Measurements from ENCODE around the gene PAQR4. TPM values are rescaled to one million over a fixed set of nuclear protein-coding genes. Genes with fewer than 3 reads are reported as not detected.

PAQR4 gene
- total RNA-seq, 1 donor from 2014 or later: 11.8 TPM

DNA sequence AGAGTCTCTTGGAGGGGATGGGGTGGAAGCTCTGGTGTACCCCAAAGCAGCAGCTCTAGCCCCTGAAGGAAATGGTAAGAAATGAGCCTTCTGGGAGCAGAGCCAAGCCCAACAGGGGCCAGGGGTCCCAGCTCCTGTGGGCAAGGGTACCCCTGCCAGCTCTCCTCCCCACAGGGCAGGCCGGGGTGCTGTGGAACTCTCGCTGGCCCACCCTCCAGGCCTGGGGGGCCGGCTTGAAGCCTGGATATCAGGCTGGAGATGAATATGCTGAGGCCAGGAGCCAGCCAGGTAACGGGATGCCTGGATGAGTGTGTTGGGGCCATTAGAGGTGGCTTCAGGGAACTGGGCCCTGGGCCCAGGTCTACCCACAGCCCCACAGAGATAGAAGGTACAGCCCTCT is 31.4 kb downstream of the PAQR4 start:
- no peak for DNase-seq (ENCODE audit: low spot score)
- H3K4me3 Mint-ChIP-seq (ENCODE audit: unreplicated experiment): no peak overlapping the region
- no peaks in the 10 kb centered on the region for H3K36me3 Mint-ChIP-seq (ENCODE audit: low read depth, unreplicated experiment)
- TF ChIP-seq, protein P1, sequence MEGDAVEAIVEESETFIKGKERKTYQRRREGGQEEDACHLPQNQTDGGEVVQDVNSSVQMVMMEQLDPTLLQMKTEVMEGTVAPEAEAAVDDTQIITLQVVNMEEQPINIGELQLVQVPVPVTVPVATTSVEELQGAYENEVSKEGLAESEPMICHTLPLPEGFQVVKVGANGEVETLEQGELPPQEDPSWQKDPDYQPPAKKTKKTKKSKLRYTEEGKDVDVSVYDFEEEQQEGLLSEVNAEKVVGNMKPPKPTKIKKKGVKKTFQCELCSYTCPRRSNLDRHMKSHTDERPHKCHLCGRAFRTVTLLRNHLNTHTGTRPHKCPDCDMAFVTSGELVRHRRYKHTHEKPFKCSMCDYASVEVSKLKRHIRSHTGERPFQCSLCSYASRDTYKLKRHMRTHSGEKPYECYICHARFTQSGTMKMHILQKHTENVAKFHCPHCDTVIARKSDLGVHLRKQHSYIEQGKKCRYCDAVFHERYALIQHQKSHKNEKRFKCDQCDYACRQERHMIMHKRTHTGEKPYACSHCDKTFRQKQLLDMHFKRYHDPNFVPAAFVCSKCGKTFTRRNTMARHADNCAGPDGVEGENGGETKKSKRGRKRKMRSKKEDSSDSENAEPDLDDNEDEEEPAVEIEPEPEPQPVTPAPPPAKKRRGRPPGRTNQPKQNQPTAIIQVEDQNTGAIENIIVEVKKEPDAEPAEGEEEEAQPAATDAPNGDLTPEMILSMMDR (IDR thresholded peaks at IDR 0.05; ENCODE audit: unreplicated experiment): no peak
- no peaks in the 10 kb centered on the region for H3K9me3 Mint-ChIP-seq (ENCODE audit: unreplicated experiment)
- peaks cover 9% of the 10 kb centered on the region for H3K27me3 Mint-ChIP-seq (ENCODE audit: unreplicated experiment)
- H3K27ac Mint-ChIP-seq (ENCODE audit: unreplicated experiment): no peak overlapping the region
- H3K4me1 Mint-ChIP-seq (ENCODE audit: unreplicated experiment): no peaks in the 10 kb centered on the region

DNA sequence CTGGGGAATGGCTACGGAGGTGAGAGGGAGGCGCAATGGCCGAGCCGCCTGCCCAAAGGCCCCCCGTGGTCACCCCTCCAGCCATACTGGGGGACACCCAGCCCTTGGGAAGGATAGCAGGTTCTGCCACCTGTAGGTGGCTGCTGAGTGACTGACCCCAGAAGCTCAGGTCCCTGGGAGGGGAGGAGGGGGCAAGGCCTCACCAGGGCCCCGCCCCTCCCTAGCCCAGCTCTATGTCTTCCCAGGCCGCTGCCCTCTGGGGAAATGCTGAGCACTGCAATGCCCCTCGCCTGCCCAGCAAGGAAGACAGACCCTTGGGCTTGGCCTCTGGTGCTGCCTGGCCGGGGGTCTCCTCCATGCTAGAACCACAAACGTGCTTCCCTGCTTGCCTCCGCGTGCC is 32.2 kb downstream of the PAQR4 start:
- H3K4me1 Mint-ChIP-seq (ENCODE audit: unreplicated experiment): no peaks in the 10 kb centered on the region

GRCh38 chr16:3003582-3004270 is 34.6 kb downstream of the PAQR4 start:
- peaks cover 22% of the 10 kb centered on the region for H3K4me1 Mint-ChIP-seq (ENCODE audit: unreplicated experiment)
- H3K27me3 Mint-ChIP-seq (ENCODE audit: unreplicated experiment): peaks cover 9% of the 10 kb centered on the region
- H3K36me3 Mint-ChIP-seq (ENCODE audit: low read depth, unreplicated experiment): no peaks in the 10 kb centered on the region
- DNase-seq (ENCODE audit: low spot score): peak; percentile 95
- H3K9me3 Mint-ChIP-seq (ENCODE audit: unreplicated experiment): no peaks in the 10 kb centered on the region
- no peak overlapping the region for H3K4me3 Mint-ChIP-seq (ENCODE audit: unreplicated experiment)
- TF ChIP-seq, protein P1 (IDR thresholded peaks at IDR 0.05; ENCODE audit: unreplicated experiment): peak; percentile 14
- H3K27ac Mint-ChIP-seq (ENCODE audit: unreplicated experiment): no peak overlapping the region

More for the DNA sequence above, 32.2 kb downstream of the PAQR4 start:
- H3K27me3 Mint-ChIP-seq (ENCODE audit: unreplicated experiment): peaks cover 9% of the 10 kb centered on the region
- H3K27ac Mint-ChIP-seq (ENCODE audit: unreplicated experiment): no peak overlapping the region
- no peaks in the 10 kb centered on the region for H3K9me3 Mint-ChIP-seq (ENCODE audit: unreplicated experiment)
- no peak for DNase-seq (ENCODE audit: low spot score)
- H3K36me3 Mint-ChIP-seq (ENCODE audit: low read depth, unreplicated experiment): no peaks in the 10 kb centered on the region
- TF ChIP-seq, protein P1 (IDR thresholded peaks at IDR 0.05; ENCODE audit: unreplicated experiment): no peak
- H3K4me3 Mint-ChIP-seq (ENCODE audit: unreplicated experiment): no peak overlapping the region

- Mint-ChIP-seq H3K9me3 (ENCODE audit: unreplicated experiment) (no peaks in the 10 kb centered on the region), H3K36me3 (ENCODE audit: low read depth, unreplicated experiment) (no peaks in the 10 kb centered on the region), H3K4me3 (ENCODE audit: unreplicated experiment) (no peak overlapping the region), H3K27ac (ENCODE audit: unreplicated experiment) (no peak overlapping the region), H3K4me1 (ENCODE audit: unreplicated experiment) (peaks cover 24% of the 10 kb centered on the region), H3K27me3 (ENCODE audit: unreplicated experiment) (peaks cover 8% of the 10 kb centered on the region)
- no peak for DNase-seq (ENCODE audit: low spot score)
- TF ChIP-seq, protein P1 (IDR thresholded peaks at IDR 0.05; ENCODE audit: unreplicated experiment): no peak
These were observed 35.2 kb downstream of the PAQR4 start for GRCh38 chr16:3004319-3004718.

DNA sequence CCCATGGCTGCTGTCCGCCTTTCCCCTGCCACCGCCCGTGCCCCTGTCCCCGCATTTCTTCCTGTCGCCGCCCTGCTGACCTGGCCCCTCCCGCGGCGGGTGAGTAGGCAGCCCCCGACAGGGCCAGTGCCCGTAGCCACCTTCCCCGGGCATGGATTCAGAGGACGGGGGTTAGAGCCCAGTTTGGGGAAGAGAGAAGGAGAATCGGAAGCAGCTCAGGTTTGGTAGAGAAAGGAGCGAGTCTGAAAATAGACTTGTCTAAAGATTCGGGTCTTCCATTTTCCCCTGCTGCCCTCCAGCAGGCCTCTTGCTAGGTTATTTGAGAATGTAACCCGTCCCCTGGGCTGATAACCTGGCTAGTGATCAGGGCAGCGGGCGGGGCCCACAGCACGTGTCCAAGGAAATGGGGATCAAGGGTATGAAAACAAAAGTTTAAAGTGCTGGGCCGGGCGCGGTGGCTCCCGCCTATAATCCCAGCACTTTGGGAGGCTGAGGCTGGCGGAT is 35.7 kb downstream of the PAQR4 start:
- H3K27me3 Mint-ChIP-seq (ENCODE audit: unreplicated experiment): peaks cover 8% of the 10 kb centered on the region
- no peak overlapping the region for H3K27ac Mint-ChIP-seq (ENCODE audit: unreplicated experiment)
- H3K36me3 Mint-ChIP-seq (ENCODE audit: low read depth, unreplicated experiment): no peaks in the 10 kb centered on the region
- H3K9me3 Mint-ChIP-seq (ENCODE audit: unreplicated experiment): no peaks in the 10 kb centered on the region
- DNase-seq (ENCODE audit: low spot score): no peak
- H3K4me1 Mint-ChIP-seq (ENCODE audit: unreplicated experiment): peaks cover 24% of the 10 kb centered on the region
- TF ChIP-seq, protein P1 (IDR thresholded peaks at IDR 0.05; ENCODE audit: unreplicated experiment): no peak
- no peak overlapping the region for H3K4me3 Mint-ChIP-seq (ENCODE audit: unreplicated experiment)
